Measurements from ENCODE around the gene PTX4. TPM values are rescaled to one million over a fixed set of nuclear protein-coding genes. Genes with fewer than 3 reads are reported as not detected.
"Not testable (repeated sequence)": the region's sequence is repeated elsewhere in the genome, so short reads cannot be mapped to it uniquely, and the experiment has no call there.

PTX4 gene
- total and polyA plus RNA-seq, 3 donors from 2014 or later: 1.3 to 3.4 (median 1.7) TPM

GRCh38 chr16:1486551-1487390 lies 2.0 kb downstream of the PTX4 start:
- H3K4me3 ChIP-seq: no peak overlapping the region
- no peak for DNase-seq
- H3K27me3 ChIP-seq: no peaks in the 10 kb centered on the region
- no peaks in the 10 kb centered on the region for H3K4me1 ChIP-seq
- WGBS, 2 donors: 82 to 84% methylated on average over 24 to 33 of the region's 33 CpGs
- H3K9me3 ChIP-seq: no peaks in the 10 kb centered on the region
- TF ChIP-seq CTCF (IDR thresholded peaks at IDR 0.05) (no peak), POLR2A (IDR thresholded peaks at IDR 0.05) (no peak)
- no peak overlapping the region for H3K27ac ChIP-seq
- intact Hi-C loops (cut with DNase I; ENCODE audit: low total_unique reads): no loop called here
- no peaks in the 10 kb centered on the region for H3K36me3 ChIP-seq (ENCODE audit: low read depth, missing control alignments)

DNA sequence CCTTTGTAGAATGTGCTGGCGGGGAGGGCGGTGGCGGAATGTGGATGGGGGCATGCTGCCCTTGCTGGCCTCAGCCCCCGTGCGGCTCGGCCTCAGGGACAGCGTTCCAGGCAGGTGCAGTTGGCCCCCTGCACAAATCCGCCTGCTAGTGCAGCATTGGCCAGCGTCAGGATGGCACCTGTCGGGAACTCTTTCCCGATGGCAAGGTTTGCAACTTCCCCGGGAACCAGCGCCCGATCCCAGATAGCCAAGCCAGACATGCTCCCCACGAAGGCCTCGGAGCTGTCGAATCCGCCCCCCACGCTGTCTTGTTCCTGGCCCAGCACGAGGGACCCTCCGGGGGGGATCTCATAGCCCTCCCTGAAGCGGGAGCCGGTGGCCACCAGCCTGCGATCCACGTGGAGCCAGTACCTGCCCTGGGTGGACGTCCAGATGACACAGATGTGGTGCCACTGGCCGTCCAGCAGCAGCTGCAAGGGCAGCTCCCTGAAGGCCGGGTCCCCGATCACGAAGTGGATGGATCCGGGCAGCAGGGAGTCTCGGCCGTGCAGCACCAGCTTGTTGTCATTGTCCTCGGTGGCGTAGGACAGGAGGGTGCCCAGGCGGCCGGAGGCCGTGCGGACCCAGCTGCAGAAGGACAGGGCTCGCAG lies 2.8 kb downstream of the PTX4 start:
- no peak overlapping the region for H3K4me3 ChIP-seq
- H3K9me3 ChIP-seq: no peaks in the 10 kb centered on the region
- H3K4me1 ChIP-seq: no peaks in the 10 kb centered on the region
- no peaks in the 10 kb centered on the region for H3K27me3 ChIP-seq
- no peak for DNase-seq
- no peaks in the 10 kb centered on the region for H3K36me3 ChIP-seq (ENCODE audit: low read depth, missing control alignments)
- H3K27ac ChIP-seq: no peak overlapping the region
- WGBS, 2 donors: 93 to 95% methylated on average over 33 to 37 of the region's 40 CpGs
- intact Hi-C loops (cut with DNase I; ENCODE audit: low total_unique reads): no loop called here
- TF ChIP-seq CTCF (IDR thresholded peaks at IDR 0.05): no peak
- TF ChIP-seq POLR2A (IDR thresholded peaks at IDR 0.05): no peak

GRCh38 chr16:1481906-1482835 lies 6.6 kb downstream of the PTX4 start:
- DNase-seq: no peak
- TF ChIP-seq CTCF (IDR thresholded peaks at IDR 0.05) (no peak), POLR2A (IDR thresholded peaks at IDR 0.05) (no peak)
- 73 to 82% methylated on average over 22 to 28 of the region's 28 CpGs for WGBS, 2 donors
- Histone ChIP-seq H3K36me3 (ENCODE audit: low read depth, missing control alignments) (no peaks in the 10 kb centered on the region), H3K4me3 (no peak overlapping the region), H3K27ac (no peak overlapping the region), H3K4me1 (no peaks in the 10 kb centered on the region), H3K27me3 (no peaks in the 10 kb centered on the region), H3K9me3 (no peaks in the 10 kb centered on the region)
- intact Hi-C loops (cut with DNase I; ENCODE audit: low total_unique reads): no loop called here

GRCh38 chr16:1478937-1479336 lies 9.8 kb downstream of the PTX4 start:
- intact Hi-C loops (cut with DNase I; ENCODE audit: low total_unique reads); H3K27ac ChIP-seq; H3K4me1 ChIP-seq; DNase-seq; H3K4me3 ChIP-seq; H3K27me3 ChIP-seq; H3K9me3 ChIP-seq; H3K36me3 ChIP-seq (ENCODE audit: low read depth, missing control alignments): not testable (repeated sequence)
- WGBS, 2 donors: 92 to 95% methylated on average over 9 of the region's 9 CpGs

- intact Hi-C loops (cut with DNase I; ENCODE audit: low total_unique reads): no loop called here
- Histone ChIP-seq H3K36me3 (ENCODE audit: low read depth, missing control alignments) (no peaks in the 10 kb centered on the region), H3K4me3 (no peak overlapping the region), H3K4me1 (peaks cover 8% of the 10 kb centered on the region), H3K9me3 (no peaks in the 10 kb centered on the region), H3K27ac (no peak overlapping the region), H3K27me3 (no peaks in the 10 kb centered on the region)
- no peak for TF ChIP-seq POLR2A (IDR thresholded peaks at IDR 0.05)
- no peak for TF ChIP-seq CTCF (IDR thresholded peaks at IDR 0.05)
- 83 to 92% methylated on average over 4 to 10 of the region's 10 CpGs for WGBS, 2 donors
- DNase-seq: no peak
These were observed 11.7 kb downstream of the PTX4 start for GRCh38 chr16:1477033-1477432.
